Mammary epithelial cell (primary cell): ENCODE measurements around the gene SAT1.

ENCODE experiments used
- EZH2 ChIP-seq: IDR thresholded peaks from 2 replicates; pipeline ENCODE4 v1.6.1; 2012; ENCODE audit warnings: low read length, inconsistent platforms, borderline replicate concordance
- TF ChIP-seq, protein P1 (sequence below), 2 donors: IDR thresholded peaks in 1 of 2; conservative IDR thresholded peaks in 1 of 2; 2 replicates each; pipeline ENCODE4 v1.5.1; 2011 to 2012; ENCODE audit warnings: inconsistent platforms in 2 of 2, low read length in 2 of 2, mild to moderate bottlenecking in 2 of 2, control low read depth in 1 of 2, low read depth in 1 of 2; ENCODE audit not compliant: insufficient read depth in 1 of 2; ENCODE audit errors: extremely low read depth in 1 of 2

DNA sequence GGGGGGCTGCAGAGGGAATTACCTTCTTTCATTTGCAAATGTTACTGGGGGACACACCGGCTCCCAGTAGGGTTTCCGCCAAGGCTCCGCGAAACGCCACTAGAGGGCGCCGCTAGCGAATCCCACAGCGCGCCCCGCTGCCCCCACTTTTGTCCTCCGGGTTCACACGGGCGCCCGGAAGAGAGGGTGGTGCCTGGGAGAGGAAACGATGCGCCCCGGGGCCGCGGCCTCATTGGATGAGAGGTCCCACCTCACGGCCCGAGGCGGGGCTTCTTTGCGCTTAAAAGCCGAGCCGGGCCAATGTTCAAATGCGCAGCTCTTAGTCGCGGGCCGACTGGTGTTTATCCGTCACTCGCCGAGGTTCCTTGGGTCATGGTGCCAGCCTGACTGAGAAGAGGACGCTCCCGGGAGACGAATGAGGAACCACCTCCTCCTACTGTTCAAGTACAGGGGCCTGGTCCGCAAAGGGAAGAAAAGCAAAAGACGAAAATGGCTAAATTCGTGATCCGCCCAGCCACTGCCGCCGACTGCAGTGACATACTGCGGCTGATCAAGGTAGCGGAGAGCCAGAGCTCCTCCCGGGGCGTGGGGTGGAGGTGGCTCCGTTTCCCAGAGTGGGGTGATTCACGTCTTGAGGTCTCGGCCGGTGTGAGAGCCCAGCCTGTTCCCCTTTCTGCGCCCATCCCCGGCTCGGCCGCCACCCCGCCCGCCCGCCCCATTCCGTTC is at the start of gene SAT1:
- no peak for TF ChIP-seq EZH2
- TF ChIP-seq, protein P1, sequence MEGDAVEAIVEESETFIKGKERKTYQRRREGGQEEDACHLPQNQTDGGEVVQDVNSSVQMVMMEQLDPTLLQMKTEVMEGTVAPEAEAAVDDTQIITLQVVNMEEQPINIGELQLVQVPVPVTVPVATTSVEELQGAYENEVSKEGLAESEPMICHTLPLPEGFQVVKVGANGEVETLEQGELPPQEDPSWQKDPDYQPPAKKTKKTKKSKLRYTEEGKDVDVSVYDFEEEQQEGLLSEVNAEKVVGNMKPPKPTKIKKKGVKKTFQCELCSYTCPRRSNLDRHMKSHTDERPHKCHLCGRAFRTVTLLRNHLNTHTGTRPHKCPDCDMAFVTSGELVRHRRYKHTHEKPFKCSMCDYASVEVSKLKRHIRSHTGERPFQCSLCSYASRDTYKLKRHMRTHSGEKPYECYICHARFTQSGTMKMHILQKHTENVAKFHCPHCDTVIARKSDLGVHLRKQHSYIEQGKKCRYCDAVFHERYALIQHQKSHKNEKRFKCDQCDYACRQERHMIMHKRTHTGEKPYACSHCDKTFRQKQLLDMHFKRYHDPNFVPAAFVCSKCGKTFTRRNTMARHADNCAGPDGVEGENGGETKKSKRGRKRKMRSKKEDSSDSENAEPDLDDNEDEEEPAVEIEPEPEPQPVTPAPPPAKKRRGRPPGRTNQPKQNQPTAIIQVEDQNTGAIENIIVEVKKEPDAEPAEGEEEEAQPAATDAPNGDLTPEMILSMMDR (conservative IDR thresholded peaks at IDR 0.05 in 1 of 2, IDR thresholded peaks at IDR 0.05 in 1 of 2; ENCODE audit: extremely low read depth in 1 of 2, insufficient read depth in 1 of 2, low read depth in 1 of 2, low read length in 2 of 2) = peak; percentile 40 to 75
